GM12878 (cell line): Measurements from ENCODE around the gene PPP6R2.

Experiments
- DPF2 ChIP-seq: fragments of 450-650 bp; IDR thresholded peaks from 2 replicates; pipeline ENCODE4 v1.6.1; 2017; ENCODE audit warnings: mild to moderate bottlenecking
- EGR1 ChIP-seq, 2 experiments: IDR thresholded peaks; 1 replicate in 1 of 2; 2 replicates in 1 of 2; pipeline ENCODE4 v1.6.1; 2011 to 2012; ENCODE audit warnings: low read depth in 2 of 2, low read length in 2 of 2, borderline replicate concordance in 1 of 2, mild to moderate bottlenecking in 1 of 2, moderate library complexity in 1 of 2
- EZH2 ChIP-seq: IDR thresholded peaks from 2 replicates; pipeline ENCODE4 v1.6.1; 2012; ENCODE audit warnings: low read depth, mild to moderate bottlenecking, control low read depth, inconsistent platforms, low read length, borderline replicate concordance; ENCODE audit not compliant: control insufficient read depth
- HDAC2 ChIP-seq: fragments of 200-600 bp; sonication (generic); IDR thresholded peaks from 2 replicates; pipeline ENCODE4 v1.6.1; 2017
- POLR2A ChIP-seq: IDR thresholded peaks from 2 replicates; pipeline ENCODE4 v1.6.1; 2011; ENCODE audit warnings: low read depth, mild to moderate bottlenecking, low read length
- POLR2AphosphoS5 ChIP-seq: IDR thresholded peaks from 2 replicates; pipeline ENCODE4 v1.6.1; 2011; ENCODE audit warnings: mild to moderate bottlenecking, low read length, inconsistent platforms
- SUZ12 ChIP-seq: fragments of 200-600 bp; sonication (generic); IDR thresholded peaks from one replicate; pipeline ENCODE4 v1.6.1; 2018; ENCODE audit warnings: antibody characterized with exemption, mild to moderate bottlenecking; ENCODE audit not compliant: unreplicated experiment
- TAF1 ChIP-seq: IDR thresholded peaks from 2 replicates; pipeline ENCODE4 v1.6.1; 2011; ENCODE audit warnings: mild to moderate bottlenecking, low read depth, low read length, borderline replicate concordance
- YY1 ChIP-seq: IDR thresholded peaks from 2 replicates; pipeline ENCODE4 v1.6.1; 2011; ENCODE audit warnings: low read depth, mild to moderate bottlenecking, low read length
- ZNF274 ChIP-seq: IDR thresholded peaks from one replicate; pipeline ENCODE4 v1.8.0; 2011; ENCODE audit not compliant: insufficient read length, insufficient read depth
- TF ChIP-seq, protein P1 (sequence below), 3 experiments: IDR thresholded peaks in 2 of 3; conservative IDR thresholded peaks in 1 of 3; 2 replicates each; pipeline ENCODE4 v1.5.1; 2011; ENCODE audit warnings: low read depth in 3 of 3, low read length in 3 of 3, mild to moderate bottlenecking in 3 of 3, control low read depth in 2 of 3, moderate library complexity in 2 of 3, inconsistent platforms in 1 of 3, mixed read lengths in 1 of 3; ENCODE audit not compliant: control insufficient read depth in 2 of 3, insufficient read depth in 1 of 3; ENCODE audit errors: extremely low read depth in 1 of 3
- TF ChIP-seq, protein P2 (sequence below): fragments of 450-650 bp; IDR thresholded peaks from 2 replicates; pipeline ENCODE4 v1.6.1; 2014; ENCODE audit warnings: mild to moderate bottlenecking
- TF ChIP-seq, protein P3 (sequence below): IDR thresholded peaks from 2 replicates; pipeline ENCODE4 v1.6.1; 2011; ENCODE audit warnings: low read depth, low read length, improper control_type of control experiment, borderline replicate concordance

DNA sequence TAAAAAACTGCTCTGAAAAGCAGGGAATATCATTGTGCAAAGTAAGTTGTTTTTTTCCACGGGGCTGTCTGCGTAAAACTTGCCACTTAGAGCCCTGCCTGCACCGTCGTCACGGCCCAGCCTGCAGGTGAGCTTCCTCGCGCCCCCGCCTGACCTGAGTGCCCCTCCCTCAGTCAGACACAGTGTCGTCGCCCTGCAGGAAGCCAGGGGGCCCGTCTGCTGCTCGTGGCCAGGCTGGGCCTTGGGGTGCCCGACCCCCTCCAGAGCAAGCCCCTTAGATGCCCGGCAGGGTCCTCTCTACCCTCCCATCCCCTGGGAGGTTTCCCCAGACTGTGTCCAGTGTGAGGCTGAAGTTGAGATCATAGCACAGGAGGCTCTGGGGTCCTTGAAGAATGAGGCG lies 100.1 kb downstream of the PPP6R2 start:
- TF ChIP-seq, protein P1, sequence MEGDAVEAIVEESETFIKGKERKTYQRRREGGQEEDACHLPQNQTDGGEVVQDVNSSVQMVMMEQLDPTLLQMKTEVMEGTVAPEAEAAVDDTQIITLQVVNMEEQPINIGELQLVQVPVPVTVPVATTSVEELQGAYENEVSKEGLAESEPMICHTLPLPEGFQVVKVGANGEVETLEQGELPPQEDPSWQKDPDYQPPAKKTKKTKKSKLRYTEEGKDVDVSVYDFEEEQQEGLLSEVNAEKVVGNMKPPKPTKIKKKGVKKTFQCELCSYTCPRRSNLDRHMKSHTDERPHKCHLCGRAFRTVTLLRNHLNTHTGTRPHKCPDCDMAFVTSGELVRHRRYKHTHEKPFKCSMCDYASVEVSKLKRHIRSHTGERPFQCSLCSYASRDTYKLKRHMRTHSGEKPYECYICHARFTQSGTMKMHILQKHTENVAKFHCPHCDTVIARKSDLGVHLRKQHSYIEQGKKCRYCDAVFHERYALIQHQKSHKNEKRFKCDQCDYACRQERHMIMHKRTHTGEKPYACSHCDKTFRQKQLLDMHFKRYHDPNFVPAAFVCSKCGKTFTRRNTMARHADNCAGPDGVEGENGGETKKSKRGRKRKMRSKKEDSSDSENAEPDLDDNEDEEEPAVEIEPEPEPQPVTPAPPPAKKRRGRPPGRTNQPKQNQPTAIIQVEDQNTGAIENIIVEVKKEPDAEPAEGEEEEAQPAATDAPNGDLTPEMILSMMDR (IDR thresholded peaks at IDR 0.05 in 2 of 3, conservative IDR thresholded peaks at IDR 0.05 in 1 of 3; ENCODE audit: control insufficient read depth in 2 of 3, extremely low read depth in 1 of 3, insufficient read depth in 1 of 3, low read depth in 3 of 3, low read length in 3 of 3) = no peak
- TF ChIP-seq POLR2A (peak; percentile 40; the same call in 1 of the 2 replicates), POLR2AphosphoS5 (no peak), EZH2 (no peak), DPF2 (no peak), YY1 (no peak), HDAC2 (no peak), SUZ12 (no peak), EGR1 (IDR thresholded peaks at IDR 0.05; ENCODE audit: borderline replicate concordance in 1 of 2, low read depth in 2 of 2, low read length in 2 of 2) (no peak), ZNF274 (no peak), TAF1 (no peak)
- TF ChIP-seq, protein P2, sequence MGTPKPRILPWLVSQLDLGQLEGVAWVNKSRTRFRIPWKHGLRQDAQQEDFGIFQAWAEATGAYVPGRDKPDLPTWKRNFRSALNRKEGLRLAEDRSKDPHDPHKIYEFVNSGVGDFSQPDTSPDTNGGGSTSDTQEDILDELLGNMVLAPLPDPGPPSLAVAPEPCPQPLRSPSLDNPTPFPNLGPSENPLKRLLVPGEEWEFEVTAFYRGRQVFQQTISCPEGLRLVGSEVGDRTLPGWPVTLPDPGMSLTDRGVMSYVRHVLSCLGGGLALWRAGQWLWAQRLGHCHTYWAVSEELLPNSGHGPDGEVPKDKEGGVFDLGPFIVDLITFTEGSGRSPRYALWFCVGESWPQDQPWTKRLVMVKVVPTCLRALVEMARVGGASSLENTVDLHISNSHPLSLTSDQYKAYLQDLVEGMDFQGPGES = no peak
- TF ChIP-seq, protein P3, sequence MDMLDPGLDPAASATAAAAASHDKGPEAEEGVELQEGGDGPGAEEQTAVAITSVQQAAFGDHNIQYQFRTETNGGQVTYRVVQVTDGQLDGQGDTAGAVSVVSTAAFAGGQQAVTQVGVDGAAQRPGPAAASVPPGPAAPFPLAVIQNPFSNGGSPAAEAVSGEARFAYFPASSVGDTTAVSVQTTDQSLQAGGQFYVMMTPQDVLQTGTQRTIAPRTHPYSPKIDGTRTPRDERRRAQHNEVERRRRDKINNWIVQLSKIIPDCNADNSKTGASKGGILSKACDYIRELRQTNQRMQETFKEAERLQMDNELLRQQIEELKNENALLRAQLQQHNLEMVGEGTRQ = no peak
